Tibial artery (tissue), 4 donors: ENCODE data around the gene CNTNAP2.

ENCODE experiments used
- DNase-seq, 2 donors: peaks; one replicate each; pipeline ENCODE4 v3.0.0-alpha.2; 2019
- H3K27ac ChIP-seq, 2 donors: fragments of 200-600 bp; sonication (generic) in 1 of 2; 1 replicate in 1 of 2; 2 replicates in 1 of 2; pipeline ENCODE4 v1.5.1; 2018 to 2019; ENCODE audit warnings: mild to moderate bottlenecking in 1 of 2
- H3K27me3 ChIP-seq, 2 donors: fragments of 200-600 bp; sonication (generic) in 1 of 2; one replicate each; pipeline versions ENCODE4 v1.5.1 to v1.6.0; 2016 to 2019
- H3K36me3 ChIP-seq, 3 donors: fragments of 200-600 bp; sonication (generic) in 2 of 3; one replicate each; pipeline ENCODE4 v1.5.1; 2016 to 2019; ENCODE audit warnings: mild to moderate bottlenecking in 2 of 3
- H3K4me1 ChIP-seq, 4 donors: fragments of 200-600 bp; sonication (generic) in 2 of 4; 1 replicate in 3 of 4; 2 replicates in 1 of 4; pipeline ENCODE4 v1.5.1; 2016 to 2019
- H3K4me3 ChIP-seq, 2 donors: fragments of 200-600 bp; sonication (generic) in 1 of 2; 1 replicate in 1 of 2; 2 replicates in 1 of 2; pipeline ENCODE4 v1.5.1; 2018 to 2019; ENCODE audit warnings: mild to moderate bottlenecking in 2 of 2
- H3K9me3 ChIP-seq, 3 donors: fragments of 200-600 bp; sonication (generic) in 1 of 3; one replicate each; pipeline ENCODE4 v1.5.1; 2016 to 2019
- intact Hi-C: fragments of 100-400 bp; cut with DNase I; formaldehyde crosslinking; loops from one replicate; pipeline ENCODE4 v1.15.0; 2023; ENCODE audit warnings: low total_unique reads
- TF ChIP-seq, protein P1 (sequence below), 2 experiments: fragments of 200-600 bp in 1 of 2; fragments of 450-650 bp in 1 of 2; IDR thresholded peaks; one replicate each; pipeline ENCODE4 v1.5.1; 2017 to 2019; ENCODE audit warnings: antibody characterized with exemption in 2 of 2, mild to moderate bottlenecking in 1 of 2, moderate library complexity in 1 of 2

Gene CNTNAP2

GRCh38 chr7:148434887-148435286 is 2318.3 kb downstream of the CNTNAP2 start:
- intact Hi-C loops: no loop called here
- Histone ChIP-seq H3K27ac (no peak overlapping the region), H3K9me3 (peaks cover 0 to 7% (median 0%) of the 10 kb centered on the region in 3 donors), H3K27me3 (no peaks in the 10 kb centered on the region), H3K36me3 (no peaks in the 10 kb centered on the region), H3K4me1 (no peaks in the 10 kb centered on the region), H3K4me3 (no peak overlapping the region)
- DNase-seq: no peak
- TF ChIP-seq, protein P1, sequence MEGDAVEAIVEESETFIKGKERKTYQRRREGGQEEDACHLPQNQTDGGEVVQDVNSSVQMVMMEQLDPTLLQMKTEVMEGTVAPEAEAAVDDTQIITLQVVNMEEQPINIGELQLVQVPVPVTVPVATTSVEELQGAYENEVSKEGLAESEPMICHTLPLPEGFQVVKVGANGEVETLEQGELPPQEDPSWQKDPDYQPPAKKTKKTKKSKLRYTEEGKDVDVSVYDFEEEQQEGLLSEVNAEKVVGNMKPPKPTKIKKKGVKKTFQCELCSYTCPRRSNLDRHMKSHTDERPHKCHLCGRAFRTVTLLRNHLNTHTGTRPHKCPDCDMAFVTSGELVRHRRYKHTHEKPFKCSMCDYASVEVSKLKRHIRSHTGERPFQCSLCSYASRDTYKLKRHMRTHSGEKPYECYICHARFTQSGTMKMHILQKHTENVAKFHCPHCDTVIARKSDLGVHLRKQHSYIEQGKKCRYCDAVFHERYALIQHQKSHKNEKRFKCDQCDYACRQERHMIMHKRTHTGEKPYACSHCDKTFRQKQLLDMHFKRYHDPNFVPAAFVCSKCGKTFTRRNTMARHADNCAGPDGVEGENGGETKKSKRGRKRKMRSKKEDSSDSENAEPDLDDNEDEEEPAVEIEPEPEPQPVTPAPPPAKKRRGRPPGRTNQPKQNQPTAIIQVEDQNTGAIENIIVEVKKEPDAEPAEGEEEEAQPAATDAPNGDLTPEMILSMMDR (IDR thresholded peaks at IDR 0.05): no peak

GRCh38 chr7:148435715-148436114 is 2319.1 kb downstream of the CNTNAP2 start:
- no peak overlapping the region for H3K4me3 ChIP-seq
- no peak overlapping the region for H3K27ac ChIP-seq
- TF ChIP-seq, protein P1 (IDR thresholded peaks at IDR 0.05): no peak
- no peaks in the 10 kb centered on the region for H3K27me3 ChIP-seq
- intact Hi-C loops: no loop called here
- H3K4me1 ChIP-seq: no peaks in the 10 kb centered on the region
- DNase-seq: no peak
- H3K9me3 ChIP-seq: peaks cover 0 to 7% (median 0%) of the 10 kb centered on the region in 3 donors
- no peaks in the 10 kb centered on the region for H3K36me3 ChIP-seq

GRCh38 chr7:148436135-148436534 is 2319.5 kb downstream of the CNTNAP2 start:
- intact Hi-C loops: no loop called here

GRCh38 chr7:148436571-148436970 is 2320.0 kb downstream of the CNTNAP2 start:
- no peaks in the 10 kb centered on the region for H3K4me1 ChIP-seq
- H3K36me3 ChIP-seq: no peaks in the 10 kb centered on the region
- no peak overlapping the region for H3K4me3 ChIP-seq
- no peaks in the 10 kb centered on the region for H3K27me3 ChIP-seq
- TF ChIP-seq, protein P1 (IDR thresholded peaks at IDR 0.05): no peak
- no peak for DNase-seq
- H3K27ac ChIP-seq: no peak overlapping the region
- intact Hi-C loops: no loop called here
- peaks cover 0 to 7% (median 0%) of the 10 kb centered on the region in 3 donors for H3K9me3 ChIP-seq

More at GRCh38 chr7:148436135-148436534, 2319.5 kb downstream of the CNTNAP2 start:
- Histone ChIP-seq H3K36me3 (no peaks in the 10 kb centered on the region), H3K27me3 (no peaks in the 10 kb centered on the region), H3K9me3 (peaks cover 0 to 7% (median 0%) of the 10 kb centered on the region in 3 donors), H3K27ac (no peak overlapping the region), H3K4me1 (no peaks in the 10 kb centered on the region), H3K4me3 (no peak overlapping the region)
- DNase-seq: no peak
- TF ChIP-seq, protein P1 (IDR thresholded peaks at IDR 0.05): no peak

GRCh38 chr7:148437043-148437442 is 2320.4 kb downstream of the CNTNAP2 start:
- TF ChIP-seq, protein P1 (IDR thresholded peaks at IDR 0.05): no peak
- Histone ChIP-seq H3K27me3 (no peaks in the 10 kb centered on the region), H3K9me3 (peaks cover 0 to 7% (median 0%) of the 10 kb centered on the region in 3 donors), H3K36me3 (no peaks in the 10 kb centered on the region), H3K4me1 (no peaks in the 10 kb centered on the region), H3K27ac (no peak overlapping the region), H3K4me3 (no peak overlapping the region)
- intact Hi-C loops: no loop called here
- DNase-seq: no peak

GRCh38 chr7:148442141-148442655 is 2325.6 kb downstream of the CNTNAP2 start:
- Histone ChIP-seq H3K36me3 (no peaks in the 10 kb centered on the region), H3K27me3 (no peaks in the 10 kb centered on the region), H3K9me3 (peaks cover 0 to 21% (median 16%) of the 10 kb centered on the region in 3 donors), H3K4me3 (no peak overlapping the region), H3K4me1 (no peaks in the 10 kb centered on the region), H3K27ac (no peak overlapping the region)
- intact Hi-C loops: no loop called here
- TF ChIP-seq, protein P1 (IDR thresholded peaks at IDR 0.05): no peak
- DNase-seq: no peak
